ENCODE measurements around the gene CDK14.
"Not testable (repeated sequence)": the region's sequence is repeated elsewhere in the genome, so short reads cannot be mapped to it uniquely, and the experiment has no call there.

Gene CDK14

DNA sequence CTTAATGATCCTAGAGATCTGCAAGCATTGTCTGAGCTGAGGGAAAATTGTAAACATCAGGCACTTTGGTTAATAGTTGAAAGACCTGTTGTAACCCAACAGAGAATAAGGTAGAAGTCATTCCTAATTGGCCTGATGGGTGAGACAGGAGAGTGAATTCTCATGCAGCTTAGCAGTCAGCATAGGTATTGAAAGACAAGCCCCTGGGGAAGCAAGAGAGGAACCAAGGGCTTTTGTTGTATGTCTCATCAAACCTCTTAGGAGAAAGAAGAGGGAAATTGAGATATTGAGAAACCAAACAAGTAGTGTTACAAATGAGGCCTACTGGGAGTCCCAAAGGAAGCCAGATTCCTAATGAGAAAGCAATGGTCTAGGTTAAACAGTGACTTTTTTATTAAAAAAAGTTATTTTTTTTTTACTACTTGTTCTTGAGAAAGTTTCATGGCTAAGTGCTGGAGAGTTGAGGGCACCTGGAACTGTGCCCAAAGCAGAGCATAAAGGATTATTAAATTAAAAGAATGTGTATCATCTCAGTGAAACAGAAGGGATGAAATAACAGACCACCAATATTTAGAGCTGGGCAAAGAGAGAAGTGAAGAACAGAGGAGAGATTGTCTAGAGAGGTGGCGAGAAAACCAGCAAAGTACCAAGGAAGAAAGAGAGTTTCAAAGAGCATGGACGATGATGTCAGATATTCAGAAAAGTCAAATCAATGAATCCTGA is 168.9 kb downstream of the CDK14 start:
- no peak for DNase-seq

DNA sequence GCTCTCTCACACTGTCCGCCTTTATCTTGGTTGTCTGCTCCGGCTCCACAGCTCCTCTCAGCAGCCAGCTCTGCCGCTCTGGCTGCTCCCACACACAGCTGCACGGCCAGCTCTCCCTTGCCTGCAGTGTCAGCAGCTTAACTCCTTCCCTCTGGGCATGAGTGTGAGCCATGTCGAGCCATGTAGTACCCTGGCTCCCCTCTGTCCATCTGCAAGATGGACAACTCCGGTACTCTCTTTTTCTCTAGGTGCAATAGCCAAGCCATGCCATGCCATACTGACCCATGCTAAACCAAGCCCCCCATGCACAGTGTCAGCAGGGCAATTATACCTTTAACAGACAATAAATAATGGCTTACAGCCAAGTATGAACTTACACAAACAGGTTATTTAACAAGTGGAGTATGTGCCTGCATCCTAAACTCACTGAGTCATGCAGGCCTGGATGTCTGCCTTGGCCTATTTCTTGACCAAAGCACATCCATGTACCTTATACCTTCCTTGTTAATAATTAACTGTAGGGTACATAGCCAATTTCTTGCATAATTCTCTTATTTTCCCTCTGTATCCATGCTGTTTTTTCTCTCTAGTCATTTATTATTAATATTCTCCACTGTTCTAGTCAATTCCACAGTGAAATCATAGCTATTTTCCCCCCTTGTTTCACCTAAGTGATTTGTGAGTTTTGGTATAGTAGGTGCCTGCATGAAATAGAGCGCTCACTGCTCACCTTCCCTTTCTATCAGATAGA is 170.9 kb downstream of the CDK14 start:
- no peak for DNase-seq

DNA sequence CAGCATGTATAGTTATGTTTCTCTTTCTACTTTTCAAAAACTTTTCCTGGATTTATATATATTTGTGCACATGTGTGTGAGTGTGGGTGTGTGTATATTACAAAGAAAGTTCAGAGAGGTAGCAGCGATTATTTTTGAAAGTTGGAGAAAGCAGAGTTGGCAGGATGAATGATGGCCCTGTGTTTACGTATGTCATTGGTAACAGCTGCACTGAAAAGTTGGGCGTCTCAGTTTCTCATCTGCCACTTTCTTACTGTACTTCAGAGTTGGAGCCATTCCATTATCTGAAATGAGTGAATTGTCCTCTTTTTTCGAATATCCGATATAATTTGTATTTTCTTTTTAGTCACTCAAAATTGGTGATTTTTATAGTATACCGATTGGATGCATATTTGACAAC is 172.2 kb downstream of the CDK14 start:
- no peak for DNase-seq

DNA sequence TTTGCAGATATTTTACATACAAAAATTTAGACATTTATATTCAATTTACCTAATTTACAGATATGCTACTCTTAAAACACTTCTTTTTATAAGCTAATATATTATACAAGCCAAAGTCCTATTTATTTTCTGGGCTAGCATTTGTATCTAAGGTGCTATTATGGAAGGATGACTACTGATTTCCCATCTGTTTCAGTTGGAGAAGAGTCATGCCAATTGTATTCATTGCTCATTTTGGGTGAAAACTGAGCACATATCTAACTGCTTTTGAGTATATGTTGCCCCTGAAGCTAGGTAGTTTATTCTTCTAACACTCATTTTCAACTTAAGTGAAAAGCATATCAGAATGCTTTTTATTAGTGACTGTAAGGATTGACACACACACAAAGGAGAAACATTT is 172.9 kb downstream of the CDK14 start:
- DNase-seq = no peak

DNA sequence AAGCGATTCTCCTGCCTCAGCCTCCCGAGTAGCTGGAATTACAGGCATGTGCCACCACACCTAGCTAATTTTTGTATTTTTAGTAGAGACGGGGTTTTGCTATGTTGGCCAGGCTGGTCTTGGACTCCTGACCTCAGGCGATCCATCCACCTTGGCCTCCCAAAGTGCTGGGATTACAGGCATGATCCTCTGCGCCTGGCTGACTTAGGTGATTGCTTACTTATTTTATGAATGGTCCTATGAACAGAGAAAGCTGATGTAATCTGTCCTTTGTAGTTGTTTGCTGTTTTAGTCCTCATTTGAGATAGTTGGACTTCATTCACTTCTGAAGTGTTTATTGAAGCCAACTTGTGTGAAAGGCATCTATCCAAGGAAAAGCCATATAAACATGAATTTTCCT is 173.4 kb downstream of the CDK14 start:
- DNase-seq = not testable (repeated sequence)

DNA sequence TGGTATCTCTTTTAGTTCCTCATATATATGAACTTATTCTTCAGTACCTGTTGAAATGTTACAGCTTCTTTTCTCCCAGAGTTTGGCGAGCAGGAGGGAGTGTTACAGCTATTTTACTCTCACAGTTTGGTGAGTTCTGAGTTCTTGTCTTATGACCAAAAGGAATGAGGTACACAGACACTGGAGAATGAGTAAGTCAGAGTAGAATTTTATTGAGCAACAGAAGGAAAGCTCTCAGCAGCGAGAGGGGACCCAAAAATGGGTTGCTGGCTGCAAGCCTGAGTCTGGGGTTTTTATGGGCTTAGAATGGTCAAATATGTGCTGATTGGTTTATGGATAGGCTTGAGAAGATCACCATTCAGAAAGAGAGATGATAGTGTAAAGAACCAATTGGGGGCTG is 175.2 kb downstream of the CDK14 start:
- no peak for DNase-seq

DNA sequence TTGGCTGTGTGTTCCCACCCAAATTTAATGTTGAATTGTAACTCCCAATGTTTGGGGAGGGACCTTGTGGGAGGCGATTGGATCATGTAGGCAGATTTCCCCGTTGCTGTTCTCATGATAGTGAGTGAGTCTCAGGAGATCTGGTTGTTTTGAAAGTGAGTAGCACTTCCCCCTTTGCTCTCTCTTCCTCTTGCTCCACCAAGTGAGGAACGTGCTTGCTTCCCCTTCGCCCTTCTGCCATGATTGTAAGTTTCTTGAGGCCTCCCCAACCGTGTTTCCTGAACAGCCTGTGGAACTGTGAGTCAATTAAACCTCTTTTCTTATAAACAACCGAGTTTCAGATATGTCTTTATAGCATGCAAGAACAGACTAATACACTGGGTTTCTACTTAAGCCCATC is 176.3 kb downstream of the CDK14 start:
- DNase-seq = no peak

DNA sequence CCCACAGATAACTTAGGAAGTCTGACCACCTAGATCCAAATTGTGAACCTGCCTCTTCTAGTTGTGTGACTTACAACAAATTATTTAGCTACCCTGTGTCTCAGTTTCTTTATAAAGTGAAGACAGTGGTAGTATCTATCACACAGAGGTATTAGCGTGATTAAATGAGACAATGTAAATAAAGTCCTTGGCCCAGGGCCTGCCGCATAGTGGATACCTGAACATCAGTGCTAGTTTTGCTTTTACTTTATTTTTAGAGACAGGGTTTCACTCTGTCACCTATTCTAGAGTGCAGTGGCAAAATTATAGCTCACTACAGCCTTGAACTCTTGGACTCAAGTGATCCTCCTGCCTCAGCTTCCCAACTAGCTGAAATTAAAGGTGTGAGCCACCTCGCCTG is 177.1 kb downstream of the CDK14 start:
- no peak for DNase-seq

DNA sequence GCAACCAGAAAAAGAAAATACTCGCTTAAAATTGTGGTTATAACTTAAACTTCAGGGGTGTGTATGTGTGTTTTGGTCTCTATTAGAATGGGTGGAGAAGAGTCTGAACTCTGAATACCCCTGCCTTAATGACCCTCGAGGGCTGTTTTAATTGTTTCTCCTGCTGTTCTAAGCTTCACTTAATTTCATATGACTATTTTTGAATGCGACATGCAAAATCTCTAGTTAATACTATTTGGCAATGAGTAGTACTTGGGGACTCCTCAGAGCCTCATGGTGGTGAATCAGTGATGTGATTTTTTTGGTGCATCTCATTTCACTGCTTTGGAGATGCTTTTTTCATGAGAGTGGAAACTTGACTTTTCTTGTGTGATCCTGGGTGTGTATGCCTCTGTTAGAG is 178.6 kb downstream of the CDK14 start:
- DNase-seq = no peak

DNA sequence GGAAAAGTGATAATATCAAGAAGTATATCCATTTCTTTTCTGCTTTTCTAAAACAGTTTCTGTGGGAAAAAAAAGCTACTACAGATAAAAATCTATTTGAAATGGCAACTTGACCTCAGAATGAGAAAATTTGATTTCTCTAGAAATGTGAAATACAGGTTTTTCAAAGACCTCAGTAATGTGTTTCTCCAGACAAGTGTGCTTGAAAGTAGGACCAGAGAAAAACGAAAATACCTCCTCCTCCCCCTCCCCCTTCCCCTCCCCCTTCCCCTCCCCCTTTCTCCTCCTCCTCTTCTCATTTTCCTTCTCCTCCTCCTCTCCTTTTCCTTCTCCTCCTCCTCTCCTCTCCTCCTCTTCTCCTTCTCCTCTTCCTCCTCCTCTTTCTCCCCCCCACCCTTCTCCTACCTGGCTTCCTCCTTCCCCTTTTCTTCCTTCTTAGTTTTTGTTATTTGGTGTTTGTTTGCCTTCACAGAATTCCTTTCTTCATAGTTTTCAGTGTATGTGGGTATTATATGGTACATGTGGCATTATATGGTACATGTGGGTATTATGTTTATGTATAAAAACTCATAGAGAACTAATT is 179.4 kb downstream of the CDK14 start:
- no peak for DNase-seq

DNA sequence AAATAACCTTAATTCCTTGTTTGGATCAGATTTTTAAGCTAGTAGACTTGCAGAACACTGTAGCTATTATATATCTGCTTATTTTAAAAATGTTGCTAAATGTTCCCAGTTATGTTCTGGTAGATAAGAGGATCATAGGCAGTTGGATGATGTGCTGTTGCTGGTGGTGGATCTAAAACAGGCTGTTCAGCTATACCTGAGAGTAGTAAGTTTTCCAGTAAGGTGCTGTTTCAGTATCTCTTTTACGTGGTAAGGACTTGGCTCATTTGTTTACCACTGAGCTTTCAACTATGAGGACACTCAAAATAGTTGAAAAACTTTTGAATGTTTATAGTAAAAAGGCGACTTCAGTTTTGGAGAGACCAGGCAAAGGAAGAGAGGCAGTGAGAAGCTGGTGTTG is 180.9 kb downstream of the CDK14 start:
- DNase-seq = no peak

DNA sequence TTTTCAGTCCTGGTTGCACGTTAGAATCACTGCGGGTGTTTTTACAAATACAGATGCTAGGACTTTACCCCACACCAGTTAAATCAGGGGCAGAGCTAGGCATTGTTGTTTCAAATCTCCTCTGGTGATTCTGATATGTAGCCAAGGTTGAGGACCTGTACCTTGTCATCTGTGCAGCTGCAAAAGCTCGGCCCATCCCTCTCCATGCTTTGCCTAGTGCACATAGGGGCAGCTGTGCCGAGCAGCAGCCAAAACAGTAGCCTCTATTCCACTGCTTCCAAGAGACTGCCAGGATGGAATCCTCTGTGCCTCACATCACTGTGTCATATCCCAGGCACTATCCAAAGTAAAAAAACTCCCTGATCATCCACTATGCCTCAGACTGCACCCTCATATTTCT is 181.3 kb downstream of the CDK14 start:
- DNase-seq = no peak

DNA sequence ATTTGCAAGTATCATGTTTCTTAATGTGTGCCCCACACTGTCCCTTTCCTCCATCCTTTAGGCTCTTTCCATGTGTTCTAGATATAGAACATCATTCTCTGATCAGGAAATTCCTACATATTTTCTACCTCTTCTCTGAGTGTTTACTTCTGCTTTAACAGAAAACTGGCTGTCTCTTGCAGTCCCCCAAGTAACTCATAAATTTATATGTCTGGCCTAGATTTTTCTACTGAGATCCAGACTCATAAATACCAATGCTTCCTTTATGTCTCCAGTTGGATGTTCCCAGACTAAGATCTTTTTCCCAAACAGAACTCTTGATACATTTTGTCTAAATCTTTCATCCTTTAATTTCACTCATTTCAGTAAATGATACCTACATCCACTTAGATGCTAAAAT is 181.8 kb downstream of the CDK14 start:
- DNase-seq = no peak

DNA sequence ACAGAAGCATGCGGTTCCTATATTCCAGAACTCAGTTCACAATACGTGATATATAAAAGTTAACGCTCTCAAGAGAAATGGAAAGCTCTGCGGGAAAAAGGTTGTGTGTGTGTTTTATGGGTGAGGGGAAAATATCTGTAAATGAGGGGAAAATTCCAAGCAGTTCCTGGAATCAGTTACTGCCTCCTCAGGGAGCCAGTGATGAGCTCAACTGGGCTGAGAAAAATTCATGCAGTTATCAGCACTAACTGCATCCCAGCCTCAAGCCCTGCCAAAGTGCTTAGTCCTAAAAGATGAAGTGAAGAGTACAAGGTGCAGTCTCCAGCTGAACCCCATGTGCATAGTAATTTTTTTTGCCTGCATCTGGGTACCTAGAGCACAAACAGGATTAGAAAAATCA is 191.9 kb downstream of the CDK14 start:
- DNase-seq = no peak

DNA sequence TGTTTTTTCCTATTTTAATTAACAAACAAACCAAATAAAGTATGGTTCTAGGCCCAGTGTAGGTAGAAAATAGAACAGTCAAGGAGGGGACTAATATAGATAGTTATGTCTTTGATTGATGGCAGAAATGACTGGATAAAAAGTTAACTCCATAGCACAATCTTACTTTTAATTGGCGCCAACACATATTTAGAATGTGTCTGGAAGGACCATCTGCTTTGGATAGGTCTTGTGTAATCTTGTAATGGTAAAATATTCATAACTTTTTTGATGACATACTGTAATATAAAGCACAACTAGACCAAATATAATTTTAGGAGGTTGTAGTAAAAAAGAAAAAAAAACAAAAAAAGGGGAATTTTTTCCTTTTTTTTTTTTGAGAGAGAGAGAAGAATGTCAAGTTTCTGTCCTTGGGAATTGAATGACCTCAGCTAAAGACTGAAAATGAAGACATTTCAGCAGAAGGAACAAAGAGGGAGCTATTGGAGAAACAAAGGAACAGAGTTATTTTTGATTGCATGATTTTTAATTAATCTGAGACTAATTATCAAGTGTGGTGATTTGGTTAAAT is 193.7 kb downstream of the CDK14 start:
- DNase-seq = no peak

DNA sequence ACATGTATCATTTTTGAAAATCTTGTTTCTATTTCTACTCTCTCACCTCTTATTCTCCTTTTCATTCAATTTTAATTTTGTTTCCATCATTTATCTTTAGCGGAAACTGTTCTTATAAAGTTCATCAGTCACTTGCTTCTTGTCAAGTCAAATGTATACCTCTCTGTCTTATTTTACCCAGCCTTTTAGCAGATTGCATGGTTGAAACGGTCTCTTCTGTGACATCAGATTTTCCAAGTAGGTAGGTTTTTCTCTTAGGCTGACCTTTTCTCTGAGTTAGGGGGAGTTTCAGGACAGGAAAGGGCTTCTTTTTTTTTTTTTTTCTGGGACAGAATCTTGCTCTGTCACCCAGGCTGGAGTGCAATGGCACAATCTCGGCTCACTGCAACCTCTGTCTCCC is 195.5 kb downstream of the CDK14 start:
- no peak for DNase-seq

DNA sequence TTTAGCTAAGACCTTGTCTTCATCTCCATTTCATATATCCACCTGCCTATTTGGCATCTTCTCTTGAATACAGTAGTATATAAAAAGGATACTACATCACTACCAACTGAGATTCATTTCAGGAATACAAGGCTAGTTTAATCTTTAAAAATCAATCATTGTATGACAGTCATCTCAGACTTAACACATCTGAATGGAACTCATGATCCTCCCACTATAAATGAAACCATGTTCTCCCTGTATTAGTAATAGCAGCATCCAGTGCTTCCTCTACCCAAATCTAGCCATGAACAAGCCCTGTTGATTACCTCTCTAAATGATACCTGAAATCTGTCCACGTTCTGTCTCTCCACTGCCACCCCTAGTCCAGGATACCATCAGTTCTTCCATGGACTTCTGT is 196.2 kb downstream of the CDK14 start:
- peak; percentile 15 for DNase-seq

DNA sequence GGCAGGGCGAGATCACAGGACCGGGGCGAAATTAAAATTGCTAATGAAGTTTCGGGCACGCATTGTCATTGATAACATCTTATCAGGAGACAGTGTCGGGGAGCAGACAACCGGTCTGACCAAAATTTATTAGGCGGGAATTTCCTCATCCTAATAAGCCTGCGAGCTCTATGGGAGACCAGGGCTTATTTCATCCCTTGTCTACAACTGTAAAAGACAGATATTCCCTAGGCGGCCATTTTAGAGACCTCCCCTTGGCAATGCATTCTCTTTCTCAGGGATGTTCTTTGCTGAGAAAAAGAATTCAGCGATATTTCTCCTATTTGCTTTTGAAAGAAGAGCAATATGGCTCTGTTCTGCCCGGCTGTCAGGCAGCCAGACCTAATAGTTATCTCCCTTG is 198.1 kb downstream of the CDK14 start:
- DNase-seq = not testable (repeated sequence)

DNA sequence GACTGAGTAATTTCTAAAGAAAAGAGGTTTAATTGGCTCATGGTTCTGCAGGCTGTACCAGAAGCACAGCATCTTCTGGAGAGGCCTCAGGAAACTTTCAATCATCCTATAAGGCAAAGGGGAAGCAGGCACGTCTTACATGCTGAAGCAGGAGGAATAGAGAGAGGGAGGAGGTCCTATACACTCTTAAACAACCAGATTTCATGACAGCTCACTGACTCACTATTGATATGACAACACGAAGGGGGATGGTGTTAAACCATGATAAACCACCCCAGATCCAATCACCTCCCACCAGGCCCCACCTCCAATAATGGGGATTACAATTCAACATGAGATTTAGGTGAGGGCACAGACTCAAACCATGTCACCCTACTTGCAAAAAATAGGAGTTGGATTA is 201.5 kb downstream of the CDK14 start:
- DNase-seq = no peak

DNA sequence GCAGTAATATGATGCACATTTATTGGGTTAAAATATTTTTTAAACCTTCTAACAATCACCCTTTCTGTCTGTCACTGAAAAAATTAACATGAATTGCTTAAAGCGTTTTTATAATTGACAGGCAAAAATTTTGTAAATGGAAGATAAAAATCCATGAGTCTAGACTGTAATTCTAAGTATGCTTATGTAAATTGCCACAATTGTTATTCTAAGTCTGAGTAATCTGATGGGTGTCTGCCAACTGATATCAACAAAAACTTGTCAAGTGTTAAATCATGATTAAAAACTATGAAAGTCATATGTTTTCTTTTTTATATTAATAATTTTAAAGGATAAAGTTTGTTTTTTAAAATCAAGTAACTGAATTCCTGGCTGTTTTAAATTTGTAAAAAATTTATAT is 208.2 kb downstream of the CDK14 start:
- DNase-seq = no peak

DNA sequence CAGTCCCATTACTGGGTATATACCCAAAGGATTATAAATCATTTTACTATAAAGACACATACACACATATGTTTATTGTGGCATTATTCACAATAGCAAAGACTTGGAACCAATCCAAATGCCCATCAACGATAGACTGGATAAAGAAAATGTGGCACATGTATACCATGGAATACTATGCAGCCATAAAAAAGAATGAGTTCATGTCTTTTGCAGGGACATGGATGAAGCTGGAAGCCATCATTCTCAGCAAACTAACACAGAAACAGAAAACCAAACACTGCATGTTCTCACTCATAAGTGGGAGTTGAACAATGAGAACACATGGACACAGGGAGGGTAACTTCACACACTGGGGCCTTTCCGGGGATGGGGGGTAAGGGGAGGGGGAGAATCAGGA is 219.4 kb downstream of the CDK14 start:
- not testable (repeated sequence) for DNase-seq

DNA sequence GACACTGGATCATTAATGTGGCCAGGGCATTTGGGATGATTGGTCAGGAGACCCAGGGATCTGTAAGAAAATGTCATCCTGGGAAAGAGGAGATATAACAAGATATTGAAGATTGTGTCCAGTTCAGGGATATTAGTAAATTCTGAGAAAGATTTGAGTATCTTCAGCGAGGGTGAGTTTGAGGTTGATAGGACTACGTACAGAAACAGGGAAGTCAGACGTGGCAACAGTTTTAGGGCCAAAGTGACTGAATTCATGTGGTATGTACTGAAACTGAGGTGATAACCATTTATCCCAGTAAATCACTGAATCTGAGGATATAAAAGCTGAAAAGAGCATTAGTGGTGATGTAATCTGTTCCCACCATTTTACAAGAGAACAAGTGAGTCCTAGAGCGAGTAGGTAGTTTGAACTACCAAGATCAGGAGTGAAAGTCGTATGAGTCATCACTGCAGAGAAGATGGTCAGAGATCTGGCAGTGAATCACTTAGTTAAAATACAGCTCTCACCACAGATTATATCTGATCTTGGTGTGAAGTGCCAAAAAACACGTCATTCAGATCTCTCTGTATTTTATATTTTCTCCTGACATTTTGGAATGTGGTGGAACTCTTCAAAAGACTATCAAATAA is 220.5 kb downstream of the CDK14 start:
- peak; percentile 78 for DNase-seq

DNA sequence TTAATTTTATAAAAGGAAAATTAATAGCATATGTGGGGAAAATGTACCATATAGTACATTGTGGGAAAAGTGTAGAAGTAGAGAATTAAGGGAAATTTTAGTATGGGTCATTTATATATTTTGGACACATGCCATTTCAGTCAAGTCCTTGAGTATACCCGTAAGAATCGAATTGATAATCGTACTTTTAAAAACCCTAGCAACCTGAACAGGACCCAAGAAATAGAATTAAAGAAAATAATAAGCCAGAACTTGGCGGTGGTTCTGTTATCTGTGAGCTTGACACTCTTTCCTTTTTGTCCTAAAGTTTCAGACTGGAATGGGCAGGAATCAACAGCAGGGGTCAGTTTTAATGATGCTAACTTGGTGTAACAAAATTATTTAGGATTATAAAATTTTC is 221.0 kb downstream of the CDK14 start:
- no peak for DNase-seq

DNA sequence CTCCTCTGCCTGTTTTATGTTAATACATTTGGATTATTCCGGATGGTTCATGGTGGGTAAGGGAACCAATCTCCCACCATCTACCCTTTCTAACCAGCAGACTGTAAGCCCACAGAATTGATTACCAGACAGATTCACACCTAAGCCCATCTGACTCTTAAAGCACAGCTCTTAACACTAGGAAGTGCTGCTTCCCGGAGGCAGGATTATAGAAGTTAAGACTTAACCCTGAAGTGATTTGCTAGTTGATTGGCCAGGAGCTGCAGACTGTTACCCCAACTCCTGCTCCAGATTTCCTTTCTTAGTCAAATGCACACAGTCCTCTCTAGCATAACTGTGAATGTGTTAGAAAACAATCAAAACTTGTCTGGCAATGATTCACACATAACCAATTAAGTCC is 221.7 kb downstream of the CDK14 start:
- DNase-seq = no peak

All from activated CD4-positive, alpha-beta T cell treated with anti-CD3 and anti-CD28 coated beads, Interleukin-2, amount 50 U/mL, for 16 hours (primary cell).